Mesendoderm (in vitro differentiated cells): ENCODE measurements around the gene MILR1.
"Not testable (repeated sequence)": the region's sequence is repeated elsewhere in the genome, so short reads cannot be mapped to it uniquely, and the experiment has no call there.

ENCODE experiments used
- DNase-seq: peaks from one replicate; pipeline ENCODE4 v3.0.0; 2013
- H2AK5ac ChIP-seq: 2 replicates; pipeline ENCODE4 v1.6.1; 2013; ENCODE audit warnings: low read length, inconsistent platforms
- H2BK120ac ChIP-seq: 2 replicates; pipeline ENCODE4 v1.6.1; 2013; ENCODE audit warnings: low read depth, mild to moderate bottlenecking, low read length, moderate library complexity, mixed read lengths
- H2BK15ac ChIP-seq: replicated peaks from 2 replicates; pipeline ENCODE4 v1.6.1; 2013; ENCODE audit warnings: low read depth, mild to moderate bottlenecking, moderate library complexity
- H2BK5ac ChIP-seq: 2 replicates; pipeline ENCODE4 v1.6.1; 2013; ENCODE audit warnings: low read length, inconsistent platforms
- H3K18ac ChIP-seq: 2 replicates; pipeline ENCODE4 v1.6.1; 2013; ENCODE audit warnings: mild to moderate bottlenecking, low read length, mixed read lengths
- H3K23ac ChIP-seq: one replicate; pipeline ENCODE4 v1.6.1; 2013; ENCODE audit warnings: low read length
- H3K27ac ChIP-seq: 2 replicates; pipeline ENCODE4 v1.5.1; 2013; ENCODE audit warnings: low read depth, mild to moderate bottlenecking, inconsistent platforms, low read length, moderate library complexity
- H3K27me3 ChIP-seq: 2 replicates; pipeline ENCODE4 v1.6.1; 2013; ENCODE audit warnings: low read length, control low read depth, mild to moderate bottlenecking, inconsistent platforms; ENCODE audit not compliant: insufficient read depth, poor library complexity
- H3K36me3 ChIP-seq: 2 replicates; pipeline ENCODE4 v1.6.1; 2013; ENCODE audit warnings: low read length, inconsistent platforms; ENCODE audit not compliant: control insufficient read depth, insufficient read depth
- H3K4ac ChIP-seq: one replicate; pipeline ENCODE4 v1.6.1; 2013; ENCODE audit warnings: low read depth, mild to moderate bottlenecking, low read length, moderate library complexity
- H3K4me1 ChIP-seq: 2 replicates; pipeline ENCODE4 v1.6.1; 2013; ENCODE audit warnings: low read depth, low read length, inconsistent platforms; ENCODE audit not compliant: control insufficient read depth
- H3K4me2 ChIP-seq: 2 replicates; pipeline ENCODE4 v1.6.1; 2013; ENCODE audit warnings: low read length
- H3K4me3 ChIP-seq: 2 replicates; pipeline ENCODE4 v1.5.1; 2013; ENCODE audit warnings: mild to moderate bottlenecking, low read length
- H3K56ac ChIP-seq: one replicate; pipeline ENCODE4 v1.6.1; 2013; ENCODE audit warnings: low read length
- H3K79me1 ChIP-seq: 2 replicates; pipeline ENCODE4 v1.6.1; 2013; ENCODE audit warnings: low read length, inconsistent platforms
- H3K79me2 ChIP-seq: 2 replicates; pipeline ENCODE4 v1.6.1; 2013; ENCODE audit warnings: mild to moderate bottlenecking, low read length; ENCODE audit not compliant: control insufficient read depth, insufficient read depth
- H3K9ac ChIP-seq: 2 replicates; pipeline ENCODE4 v1.6.1; 2013; ENCODE audit warnings: low read length, inconsistent platforms
- H4K5ac ChIP-seq: one replicate; pipeline ENCODE4 v1.6.1; 2013; ENCODE audit warnings: low read length
- H4K8ac ChIP-seq: one replicate; pipeline ENCODE4 v1.6.1; 2013; ENCODE audit warnings: low read depth, mild to moderate bottlenecking, control low read depth, low read length, moderate library complexity
- WGBS: extraction: QIAGEN DNeasy Blood & Tissue Kit; methylation state at CpG from one replicate; pipeline ENCODE4 v1.1.7; 2013; ENCODE audit warnings: low lambda C conversion rate, missing lambda C conversion rate; ENCODE audit not compliant: insufficient coverage; ENCODE audit errors: extremely low coverage; 5-methylcytosine and 5-hydroxymethylcytosine counted together

The MILR1 gene

DNA sequence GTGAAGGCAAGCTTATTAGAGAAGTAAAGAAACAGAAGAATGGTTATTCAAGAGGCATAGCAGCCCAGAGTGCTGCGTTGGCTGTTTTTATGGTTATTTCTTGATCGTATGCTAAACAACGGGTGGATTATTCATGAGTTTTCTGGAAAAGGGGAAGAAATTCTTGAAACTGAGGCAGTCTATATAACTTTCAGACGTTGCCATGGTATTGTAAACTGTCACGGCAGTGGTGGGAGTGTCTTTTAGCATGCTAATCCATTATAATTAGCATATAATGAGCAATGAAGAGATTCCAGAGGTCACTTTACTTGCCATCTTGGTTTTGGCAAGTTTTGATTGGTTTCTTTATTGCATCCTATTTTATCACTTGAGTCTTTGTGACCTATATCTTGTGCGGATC lies 17.4 kb upstream of the MILR1 start:
- H2BK120ac ChIP-seq = no peak overlapping the region
- no peak overlapping the region for H4K5ac ChIP-seq
- H2BK5ac ChIP-seq = no peak overlapping the region
- no peak overlapping the region for H3K18ac ChIP-seq
- H2BK15ac ChIP-seq = no peak overlapping the region
- H3K27ac ChIP-seq = no peak overlapping the region
- H3K36me3 ChIP-seq = no peaks in the 10 kb centered on the region
- no peak overlapping the region for H3K56ac ChIP-seq
- no peak for DNase-seq
- H3K9ac ChIP-seq = no peak overlapping the region
- H3K4me2 ChIP-seq = no peak overlapping the region
- H3K79me2 ChIP-seq = no peaks in the 10 kb centered on the region
- no peak overlapping the region for H2AK5ac ChIP-seq
- no peak overlapping the region for H3K23ac ChIP-seq
- no CpG with 5 or more reads among the region's 6 CpGs for WGBS
- H3K4me1 ChIP-seq = no peaks in the 10 kb centered on the region
- H4K8ac ChIP-seq = no peak overlapping the region
- H3K79me1 ChIP-seq = no peaks in the 10 kb centered on the region
- no peak overlapping the region for H3K4ac ChIP-seq
- H3K27me3 ChIP-seq = no peaks in the 10 kb centered on the region
- H3K4me3 ChIP-seq = no peak overlapping the region

DNA sequence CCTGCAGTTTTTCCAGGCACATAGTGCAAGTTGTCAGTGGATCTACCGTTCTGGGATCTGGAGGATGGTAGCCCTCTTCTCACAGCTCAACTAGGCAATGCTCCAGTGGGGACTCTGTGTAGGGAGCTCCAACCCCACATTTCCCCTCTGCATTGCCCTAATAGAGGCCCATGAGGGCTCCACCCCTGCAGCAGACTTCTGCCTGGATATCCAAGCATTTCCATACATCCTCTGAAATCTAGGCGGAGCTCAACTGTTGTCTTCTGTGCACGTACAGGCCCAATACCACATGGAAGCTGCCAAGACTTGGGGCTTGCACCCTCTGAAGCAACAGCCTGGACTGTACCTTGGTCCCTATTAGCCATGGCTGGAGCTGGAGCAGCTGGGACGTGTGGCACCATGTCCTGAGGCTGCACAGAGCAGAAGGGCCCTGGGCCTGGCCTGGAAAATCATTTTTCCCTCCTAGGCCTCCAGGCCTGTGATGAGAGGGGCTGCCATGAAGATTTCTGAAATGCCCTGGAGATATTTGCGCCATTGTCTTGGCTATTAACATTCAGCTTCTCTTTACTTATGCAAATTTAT lies 10.9 kb upstream of the MILR1 start:
- no peak overlapping the region for H3K23ac ChIP-seq
- no peak overlapping the region for H3K27ac ChIP-seq
- WGBS = no CpG with 5 or more reads among the region's 5 CpGs
- H3K4ac ChIP-seq = no peak overlapping the region
- no peaks in the 10 kb centered on the region for H3K79me1 ChIP-seq
- no peak overlapping the region for H2BK5ac ChIP-seq
- H3K18ac ChIP-seq = no peak overlapping the region
- H3K56ac ChIP-seq = no peak overlapping the region
- H3K36me3 ChIP-seq = no peaks in the 10 kb centered on the region
- H4K8ac ChIP-seq = no peak overlapping the region
- H3K4me2 ChIP-seq = no peak overlapping the region
- H3K27me3 ChIP-seq = no peaks in the 10 kb centered on the region
- no peaks in the 10 kb centered on the region for H3K4me1 ChIP-seq
- DNase-seq = no peak
- no peak overlapping the region for H2AK5ac ChIP-seq
- no peaks in the 10 kb centered on the region for H3K79me2 ChIP-seq
- no peak overlapping the region for H2BK15ac ChIP-seq
- no peak overlapping the region for H2BK120ac ChIP-seq
- no peak overlapping the region for H4K5ac ChIP-seq
- no peak overlapping the region for H3K9ac ChIP-seq
- no peak overlapping the region for H3K4me3 ChIP-seq

GRCh38 chr17:64439521-64439920 lies 9.4 kb upstream of the MILR1 start:
- not testable (repeated sequence) for H3K4me2 ChIP-seq, H3K4me1 ChIP-seq, H2BK120ac ChIP-seq, H3K9ac ChIP-seq, H3K23ac ChIP-seq, H3K4ac ChIP-seq, H3K36me3 ChIP-seq, H3K56ac ChIP-seq, H3K79me1 ChIP-seq, H3K79me2 ChIP-seq, H2BK15ac ChIP-seq, H4K5ac ChIP-seq, DNase-seq, H2BK5ac ChIP-seq, H3K27ac ChIP-seq, H3K4me3 ChIP-seq, H3K27me3 ChIP-seq, H3K18ac ChIP-seq, H2AK5ac ChIP-seq, H4K8ac ChIP-seq
- WGBS = no CpG with 5 or more reads among the region's 1 CpG

DNA sequence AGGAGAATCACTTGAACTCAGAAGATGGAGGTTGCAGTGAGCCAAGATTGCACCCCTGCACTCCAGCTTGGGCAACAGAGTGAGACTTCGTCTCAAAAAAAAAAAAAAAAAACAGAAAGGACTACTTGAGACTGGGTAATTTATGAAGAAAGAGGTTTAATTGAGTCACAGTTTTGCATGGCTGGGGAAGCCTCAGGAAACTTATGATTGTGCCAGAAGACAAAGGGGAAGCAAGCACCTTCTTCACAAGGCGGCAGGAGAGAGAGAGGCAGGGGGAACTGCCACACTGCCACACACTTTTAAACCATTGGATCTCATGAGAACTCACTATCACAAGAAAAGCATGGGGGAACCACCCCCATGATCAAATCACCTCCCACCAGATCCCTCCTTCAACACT lies 9.0 kb upstream of the MILR1 start:
- H3K4me2 ChIP-seq = no peak overlapping the region
- no peaks in the 10 kb centered on the region for H3K4me1 ChIP-seq
- no CpG with 5 or more reads among the region's 2 CpGs for WGBS
- no peak overlapping the region for H3K9ac ChIP-seq
- H2BK120ac ChIP-seq = no peak overlapping the region
- H3K36me3 ChIP-seq = no peaks in the 10 kb centered on the region
- no peaks in the 10 kb centered on the region for H3K27me3 ChIP-seq
- no peak overlapping the region for H3K18ac ChIP-seq
- no peaks in the 10 kb centered on the region for H3K79me2 ChIP-seq
- no peak overlapping the region for H3K4ac ChIP-seq
- no peak overlapping the region for H3K23ac ChIP-seq
- H3K4me3 ChIP-seq = no peak overlapping the region
- H4K8ac ChIP-seq = no peak overlapping the region
- H2BK15ac ChIP-seq = no peak overlapping the region
- H3K56ac ChIP-seq = no peak overlapping the region
- H4K5ac ChIP-seq = no peak overlapping the region
- no peak for DNase-seq
- no peak overlapping the region for H3K27ac ChIP-seq
- H2AK5ac ChIP-seq = no peak overlapping the region
- no peaks in the 10 kb centered on the region for H3K79me1 ChIP-seq
- H2BK5ac ChIP-seq = no peak overlapping the region

DNA sequence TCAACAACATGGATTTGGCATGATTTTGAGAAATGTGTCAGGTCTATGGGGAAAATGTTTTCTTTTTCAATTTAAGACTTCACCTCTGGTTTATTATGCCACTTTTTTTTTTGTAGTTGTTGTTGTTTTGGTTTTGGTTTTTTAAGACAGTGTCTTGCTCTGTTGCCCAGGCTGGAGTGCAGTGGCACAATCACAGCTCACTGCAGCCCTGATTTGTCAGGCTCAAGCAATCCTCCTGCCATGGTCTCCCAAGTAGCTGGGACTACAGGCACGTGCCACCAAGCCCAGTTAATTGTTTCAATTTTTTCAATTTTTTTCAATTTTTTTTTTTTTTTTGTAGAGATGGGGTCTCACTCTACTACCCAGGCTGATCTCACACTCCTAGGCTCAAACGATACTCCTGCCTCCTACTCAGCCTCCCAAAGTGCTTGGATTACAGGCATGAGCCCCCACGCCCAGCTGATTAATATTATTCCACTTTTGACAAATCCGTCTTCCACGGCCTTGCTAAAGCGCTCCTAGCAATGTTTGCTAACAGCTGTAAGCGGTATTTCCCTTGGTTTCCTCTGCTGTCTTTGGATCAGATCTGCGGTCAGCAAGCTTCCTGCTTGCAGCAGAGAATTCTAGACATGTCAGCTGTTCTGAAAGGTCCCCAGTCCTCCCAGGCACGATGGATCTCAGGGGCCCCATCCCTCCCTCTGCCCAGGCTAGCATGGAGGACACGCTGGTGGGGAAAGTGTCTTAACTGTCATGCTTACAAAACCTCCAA lies 7.0 kb upstream of the MILR1 start:
- H3K79me2 ChIP-seq = no peaks in the 10 kb centered on the region
- H3K27ac ChIP-seq = no peak overlapping the region
- no peak overlapping the region for H3K9ac ChIP-seq
- H3K23ac ChIP-seq = no peak overlapping the region
- no peaks in the 10 kb centered on the region for H3K27me3 ChIP-seq
- H2BK15ac ChIP-seq = no peak overlapping the region
- no peak overlapping the region for H2BK120ac ChIP-seq
- H2BK5ac ChIP-seq = no peak overlapping the region
- no peak overlapping the region for H3K4me3 ChIP-seq
- H3K56ac ChIP-seq = no peak overlapping the region
- no peak for DNase-seq
- no peak overlapping the region for H3K18ac ChIP-seq
- H3K4me2 ChIP-seq = no peak overlapping the region
- H4K8ac ChIP-seq = no peak overlapping the region
- H4K5ac ChIP-seq = no peak overlapping the region
- no CpG with 5 or more reads among the region's 10 CpGs for WGBS
- H3K36me3 ChIP-seq = no peaks in the 10 kb centered on the region
- no peaks in the 10 kb centered on the region for H3K79me1 ChIP-seq
- no peaks in the 10 kb centered on the region for H3K4me1 ChIP-seq
- no peak overlapping the region for H3K4ac ChIP-seq
- H2AK5ac ChIP-seq = no peak overlapping the region

GRCh38 chr17:64442541-64442971 lies 6.4 kb upstream of the MILR1 start:
- no peak overlapping the region for H3K27ac ChIP-seq

More at GRCh38 chr17:64442541-64442971, 6.4 kb upstream of the MILR1 start:
- H2BK5ac ChIP-seq = no peak overlapping the region
- H3K4me1 ChIP-seq = no peaks in the 10 kb centered on the region
- H3K79me1 ChIP-seq = no peaks in the 10 kb centered on the region
- no peak overlapping the region for H4K5ac ChIP-seq
- H4K8ac ChIP-seq = no peak overlapping the region
- no peak overlapping the region for H2BK15ac ChIP-seq
- H3K27me3 ChIP-seq = no peaks in the 10 kb centered on the region
- no peak overlapping the region for H3K18ac ChIP-seq
- H3K4me3 ChIP-seq = no peak overlapping the region
- H2AK5ac ChIP-seq = no peak overlapping the region
- no peak overlapping the region for H3K4ac ChIP-seq
- H3K4me2 ChIP-seq = no peak overlapping the region
- no peaks in the 10 kb centered on the region for H3K36me3 ChIP-seq
- no peak overlapping the region for H3K23ac ChIP-seq
- H3K79me2 ChIP-seq = no peaks in the 10 kb centered on the region
- no peak for DNase-seq
- no peak overlapping the region for H2BK120ac ChIP-seq
- no CpG with 5 or more reads among the region's 3 CpGs for WGBS
- no peak overlapping the region for H3K9ac ChIP-seq
- no peak overlapping the region for H3K56ac ChIP-seq
